Measurements from ENCODE around the gene LIPC.

The LIPC gene

GRCh38 chr15:58423205-58423604, 8.6 kb upstream of the LIPC start:
- no peak for DNase-seq (ENCODE audit: low read depth)
- no peak for TF ChIP-seq CTCF (IDR thresholded peaks at IDR 0.05; ENCODE audit: low read length, missing control alignments)

GRCh38 chr15:58423831-58424608, 7.8 kb upstream of the LIPC start:
- DNase-seq (ENCODE audit: low read depth) = no peak
- no peak overlapping the region for H3K4me3 ChIP-seq (replicated peaks; ENCODE audit: low read depth, low read length)
- no peak for TF ChIP-seq CTCF (IDR thresholded peaks at IDR 0.05; ENCODE audit: low read length, missing control alignments)

More at GRCh38 chr15:58423205-58423604, 8.6 kb upstream of the LIPC start:
- H3K4me3 ChIP-seq (replicated peaks; ENCODE audit: low read depth, low read length) = no peak overlapping the region

DNA sequence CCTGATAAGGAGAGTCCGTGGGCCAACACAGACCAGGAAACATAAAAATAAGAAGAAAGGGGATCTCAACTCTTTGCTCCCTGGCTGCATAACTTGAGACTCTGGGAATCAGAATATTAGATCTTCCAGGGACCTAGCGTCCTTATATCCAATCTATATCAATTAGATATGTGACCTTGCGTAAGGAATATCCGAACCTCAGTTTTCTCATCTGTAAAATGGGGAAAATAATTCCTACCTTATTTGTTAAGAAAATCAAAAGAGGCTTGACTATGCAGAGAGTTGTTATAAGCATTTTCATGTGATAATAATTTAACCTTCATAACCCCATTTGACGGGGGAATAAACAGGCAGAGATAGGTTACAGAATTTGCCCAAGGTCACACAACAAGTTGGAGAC, 7.1 kb upstream of the LIPC start:
- no peak overlapping the region for H3K4me3 ChIP-seq (replicated peaks; ENCODE audit: low read depth, low read length)
- no peak for DNase-seq (ENCODE audit: low read depth)
- no peak for TF ChIP-seq CTCF (IDR thresholded peaks at IDR 0.05; ENCODE audit: low read length, missing control alignments)

DNA sequence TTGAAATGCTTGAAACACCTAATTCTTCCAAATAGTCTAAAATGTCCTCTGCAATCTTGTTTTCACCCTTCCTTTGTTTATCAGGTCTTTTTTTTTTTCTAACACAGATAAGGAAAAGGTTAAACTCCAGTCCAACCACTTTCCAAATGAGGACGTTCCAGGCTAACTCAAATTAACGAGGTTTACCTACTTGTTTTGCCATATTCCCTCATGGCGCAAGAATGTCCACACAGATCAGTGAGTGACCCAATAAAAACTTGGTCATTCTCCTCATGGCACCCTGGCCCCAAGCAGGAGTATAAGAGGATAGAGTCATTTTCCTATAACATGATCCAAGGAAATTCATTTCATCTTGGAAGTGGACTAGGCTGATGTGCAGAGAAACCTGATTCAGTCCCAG, 6.6 kb upstream of the LIPC start:
- no peak for TF ChIP-seq CTCF (IDR thresholded peaks at IDR 0.05; ENCODE audit: low read length, missing control alignments)
- DNase-seq (ENCODE audit: low read depth) = no peak

GRCh38 chr15:58425834-58426233, 6.0 kb upstream of the LIPC start:
- no peak for DNase-seq (ENCODE audit: low read depth)
- H3K4me3 ChIP-seq (replicated peaks; ENCODE audit: low read depth, low read length) = no peak overlapping the region
- no peak for TF ChIP-seq CTCF (IDR thresholded peaks at IDR 0.05; ENCODE audit: low read length, missing control alignments)

More for the DNA sequence above, 6.6 kb upstream of the LIPC start:
- H3K4me3 ChIP-seq (replicated peaks; ENCODE audit: low read depth, low read length) = no peak overlapping the region

DNA sequence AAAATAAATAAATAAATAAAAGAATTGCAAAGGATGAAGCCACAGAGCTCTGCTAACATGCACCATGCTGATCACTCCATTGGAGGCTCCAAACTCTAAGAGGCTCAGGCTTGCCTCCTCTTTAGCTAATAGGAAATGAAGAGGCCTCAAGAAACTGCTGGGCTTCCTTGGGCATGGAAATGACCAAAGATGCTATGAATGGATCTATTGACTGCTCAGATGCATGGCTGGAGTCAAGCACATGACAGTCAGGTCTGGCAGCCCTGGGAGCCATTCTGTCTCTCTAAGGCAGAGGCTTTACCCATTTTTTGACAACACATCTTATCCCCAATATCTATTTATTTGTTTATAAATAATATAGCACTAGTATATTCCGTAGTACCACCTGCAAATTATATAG, 5.3 kb upstream of the LIPC start:
- DNase-seq (ENCODE audit: low read depth) = no peak
- H3K4me3 ChIP-seq (replicated peaks; ENCODE audit: low read depth, low read length) = no peak overlapping the region
- no peak for TF ChIP-seq CTCF (IDR thresholded peaks at IDR 0.05; ENCODE audit: low read length, missing control alignments)

- TF ChIP-seq CTCF (IDR thresholded peaks at IDR 0.05; ENCODE audit: low read length, missing control alignments) = no peak
- H3K4me3 ChIP-seq (replicated peaks; ENCODE audit: low read depth, low read length) = no peak overlapping the region
- DNase-seq (ENCODE audit: low read depth) = no peak
Measured at GRCh38 chr15:58427987-58428386, 3.8 kb upstream of the LIPC start.
